ENCODE data around the gene TCF4. TPM values are rescaled to one million over a fixed set of nuclear protein-coding genes. Genes with fewer than 3 reads are reported as not detected.

TCF4 gene
- total and polyA plus RNA-seq, 2 of the 13 experiments (the other 11 are each of a cell fraction or from before 2014, with no cell fraction given) = not detected

DNA sequence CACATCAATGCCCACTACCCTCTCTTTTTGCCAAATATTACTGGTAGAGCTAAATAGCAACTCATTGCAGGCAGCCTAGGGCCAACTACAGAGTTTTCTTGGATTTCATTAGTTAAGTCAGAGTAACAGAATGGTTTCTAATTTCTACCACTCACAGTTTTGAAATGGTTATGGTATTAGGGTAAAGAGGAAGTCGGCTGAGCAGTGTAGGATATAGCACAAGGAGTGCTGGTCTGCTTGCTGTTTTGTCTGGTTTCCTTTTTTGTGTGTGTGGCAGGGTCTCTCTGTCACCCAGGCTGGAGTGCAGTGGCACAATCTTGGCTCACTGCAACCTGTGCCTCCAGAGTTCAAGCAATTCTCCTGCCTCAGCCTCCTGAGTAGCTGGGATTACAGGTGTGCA, 339.5 kb downstream of the TCF4 start:
- FAIRE-seq = no peak
- no peak for ATAC-seq
- Histone ChIP-seq H4K20me1 (ENCODE audit: insufficient read depth, low read length) (no peaks in the 10 kb centered on the region), H3K27me3 (ENCODE audit: control insufficient read depth in 1 of 2, insufficient read depth in 2 of 2, low read length in 2 of 2) (peaks cover 0 to 2% of the 10 kb centered on the region in 2 experiments; a peak in 1 of 5 replicates), H3K4me1 (ENCODE audit: insufficient read depth, low read length) (no peaks in the 10 kb centered on the region), H3K79me2 (ENCODE audit: insufficient read depth, low read length) (no peaks in the 10 kb centered on the region), H3K27ac (ENCODE audit: extremely low read length, insufficient read depth, low read length) (no peak overlapping the region), H3K4me2 (ENCODE audit: low read depth, low read length) (no peak overlapping the region), H3K36me3 (replicated peaks in 1 of 2; ENCODE audit: control insufficient read depth in 1 of 2, insufficient read depth in 2 of 2, low read length in 2 of 2) (no peaks in the 10 kb centered on the region), H3K9ac (ENCODE audit: insufficient read depth, low read depth, low read length) (no peak overlapping the region), H3K9me3 (ENCODE audit: low read length) (no peaks in the 10 kb centered on the region), H3K4me3 (replicated peaks in 1 of 3; ENCODE audit: insufficient read depth in 1 of 3, low read depth in 2 of 3, low read length in 3 of 3) (no peak overlapping the region), H2AFZ (ENCODE audit: low read length) (no peak overlapping the region)
- ChIA-PET POLR2A (no interaction called here), CTCF (ENCODE audit: low intra/inter-chr PET ratio, low total read pairs) (no interaction called here)
- intact Hi-C loops (cut with micrococcal nuclease; ENCODE audit: unreplicated experiment) = no loop called here
- 0% methylated on average over 1 of the region's 1 CpG for WGBS (ENCODE audit: low lambda C conversion rate)
- BruUV-seq (replicated peaks) = no TSS peak
- no peak for DNase-seq (ENCODE audit: low spot score)
- in situ Hi-C loops (cut with HindIII; ENCODE audit: extremely low pct_ligation_motif_present, low pct_unique_long_range_greater_than_20kb) = no loop called here
- TF ChIP-seq ZNF660 (CRISPR knock-in tag; IDR thresholded peaks at IDR 0.05; ENCODE audit: borderline replicate concordance, low read depth) = no peak
- TF ChIP-seq, protein P1, sequence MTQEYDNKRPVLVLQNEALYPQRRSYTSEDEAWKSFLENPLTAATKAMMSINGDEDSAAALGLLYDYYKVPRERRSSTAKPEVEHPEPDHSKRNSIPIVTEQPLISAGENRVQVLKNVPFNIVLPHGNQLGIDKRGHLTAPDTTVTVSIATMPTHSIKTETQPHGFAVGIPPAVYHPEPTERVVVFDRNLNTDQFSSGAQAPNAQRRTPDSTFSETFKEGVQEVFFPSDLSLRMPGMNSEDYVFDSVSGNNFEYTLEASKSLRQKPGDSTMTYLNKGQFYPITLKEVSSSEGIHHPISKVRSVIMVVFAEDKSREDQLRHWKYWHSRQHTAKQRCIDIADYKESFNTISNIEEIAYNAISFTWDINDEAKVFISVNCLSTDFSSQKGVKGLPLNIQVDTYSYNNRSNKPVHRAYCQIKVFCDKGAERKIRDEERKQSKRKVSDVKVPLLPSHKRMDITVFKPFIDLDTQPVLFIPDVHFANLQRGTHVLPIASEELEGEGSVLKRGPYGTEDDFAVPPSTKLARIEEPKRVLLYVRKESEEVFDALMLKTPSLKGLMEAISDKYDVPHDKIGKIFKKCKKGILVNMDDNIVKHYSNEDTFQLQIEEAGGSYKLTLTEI (CRISPR knock-in tag; conservative IDR thresholded peaks at IDR 0.05) = no peak
- TF ChIP-seq, protein P2, sequence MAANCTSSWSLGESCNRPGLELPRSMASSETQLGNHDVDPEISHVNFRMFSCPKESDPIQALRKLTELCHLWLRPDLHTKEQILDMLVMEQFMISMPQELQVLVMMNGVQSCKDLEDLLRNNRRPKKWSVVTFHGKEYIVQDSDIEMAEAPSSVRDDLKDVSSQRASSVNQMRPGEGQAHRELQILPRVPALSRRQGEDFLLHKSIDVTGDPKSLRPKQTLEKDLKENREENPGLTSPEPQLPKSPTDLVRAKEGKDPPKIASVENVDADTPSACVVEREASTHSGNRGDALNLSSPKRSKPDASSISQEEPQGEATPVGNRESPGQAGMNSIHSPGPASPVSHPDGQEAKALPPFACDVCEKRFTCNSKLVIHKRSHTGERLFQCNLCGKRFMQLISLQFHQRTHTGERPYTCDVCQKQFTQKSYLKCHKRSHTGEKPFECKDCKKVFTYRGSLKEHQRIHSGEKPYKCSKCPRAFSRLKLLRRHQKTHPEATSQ (CRISPR knock-in tag; IDR thresholded peaks at IDR 0.05; ENCODE audit: borderline replicate concordance) = no peak
- no peak for TF ChIP-seq NR2F6 (IDR thresholded peaks at IDR 0.05)
- no peak for TF ChIP-seq NR2F6 (CRISPR knock-in tag; IDR thresholded peaks at IDR 0.05)
- TF ChIP-seq GZF1 (CRISPR knock-in tag; IDR thresholded peaks at IDR 0.05) = no peak
- TF ChIP-seq, protein P3, sequence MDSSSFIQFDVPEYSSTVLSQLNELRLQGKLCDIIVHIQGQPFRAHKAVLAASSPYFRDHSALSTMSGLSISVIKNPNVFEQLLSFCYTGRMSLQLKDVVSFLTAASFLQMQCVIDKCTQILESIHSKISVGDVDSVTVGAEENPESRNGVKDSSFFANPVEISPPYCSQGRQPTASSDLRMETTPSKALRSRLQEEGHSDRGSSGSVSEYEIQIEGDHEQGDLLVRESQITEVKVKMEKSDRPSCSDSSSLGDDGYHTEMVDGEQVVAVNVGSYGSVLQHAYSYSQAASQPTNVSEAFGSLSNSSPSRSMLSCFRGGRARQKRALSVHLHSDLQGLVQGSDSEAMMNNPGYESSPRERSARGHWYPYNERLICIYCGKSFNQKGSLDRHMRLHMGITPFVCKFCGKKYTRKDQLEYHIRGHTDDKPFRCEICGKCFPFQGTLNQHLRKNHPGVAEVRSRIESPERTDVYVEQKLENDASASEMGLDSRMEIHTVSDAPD (CRISPR knock-in tag; IDR thresholded peaks at IDR 0.05) = no peak
- TF ChIP-seq, protein P4, sequence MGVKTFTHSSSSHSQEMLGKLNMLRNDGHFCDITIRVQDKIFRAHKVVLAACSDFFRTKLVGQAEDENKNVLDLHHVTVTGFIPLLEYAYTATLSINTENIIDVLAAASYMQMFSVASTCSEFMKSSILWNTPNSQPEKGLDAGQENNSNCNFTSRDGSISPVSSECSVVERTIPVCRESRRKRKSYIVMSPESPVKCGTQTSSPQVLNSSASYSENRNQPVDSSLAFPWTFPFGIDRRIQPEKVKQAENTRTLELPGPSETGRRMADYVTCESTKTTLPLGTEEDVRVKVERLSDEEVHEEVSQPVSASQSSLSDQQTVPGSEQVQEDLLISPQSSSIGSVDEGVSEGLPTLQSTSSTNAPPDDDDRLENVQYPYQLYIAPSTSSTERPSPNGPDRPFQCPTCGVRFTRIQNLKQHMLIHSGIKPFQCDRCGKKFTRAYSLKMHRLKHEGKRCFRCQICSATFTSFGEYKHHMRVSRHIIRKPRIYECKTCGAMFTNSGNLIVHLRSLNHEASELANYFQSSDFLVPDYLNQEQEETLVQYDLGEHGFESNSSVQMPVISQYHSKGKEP (CRISPR knock-in tag; IDR thresholded peaks at IDR 0.05) = no peak
- TF ChIP-seq, protein P5, sequence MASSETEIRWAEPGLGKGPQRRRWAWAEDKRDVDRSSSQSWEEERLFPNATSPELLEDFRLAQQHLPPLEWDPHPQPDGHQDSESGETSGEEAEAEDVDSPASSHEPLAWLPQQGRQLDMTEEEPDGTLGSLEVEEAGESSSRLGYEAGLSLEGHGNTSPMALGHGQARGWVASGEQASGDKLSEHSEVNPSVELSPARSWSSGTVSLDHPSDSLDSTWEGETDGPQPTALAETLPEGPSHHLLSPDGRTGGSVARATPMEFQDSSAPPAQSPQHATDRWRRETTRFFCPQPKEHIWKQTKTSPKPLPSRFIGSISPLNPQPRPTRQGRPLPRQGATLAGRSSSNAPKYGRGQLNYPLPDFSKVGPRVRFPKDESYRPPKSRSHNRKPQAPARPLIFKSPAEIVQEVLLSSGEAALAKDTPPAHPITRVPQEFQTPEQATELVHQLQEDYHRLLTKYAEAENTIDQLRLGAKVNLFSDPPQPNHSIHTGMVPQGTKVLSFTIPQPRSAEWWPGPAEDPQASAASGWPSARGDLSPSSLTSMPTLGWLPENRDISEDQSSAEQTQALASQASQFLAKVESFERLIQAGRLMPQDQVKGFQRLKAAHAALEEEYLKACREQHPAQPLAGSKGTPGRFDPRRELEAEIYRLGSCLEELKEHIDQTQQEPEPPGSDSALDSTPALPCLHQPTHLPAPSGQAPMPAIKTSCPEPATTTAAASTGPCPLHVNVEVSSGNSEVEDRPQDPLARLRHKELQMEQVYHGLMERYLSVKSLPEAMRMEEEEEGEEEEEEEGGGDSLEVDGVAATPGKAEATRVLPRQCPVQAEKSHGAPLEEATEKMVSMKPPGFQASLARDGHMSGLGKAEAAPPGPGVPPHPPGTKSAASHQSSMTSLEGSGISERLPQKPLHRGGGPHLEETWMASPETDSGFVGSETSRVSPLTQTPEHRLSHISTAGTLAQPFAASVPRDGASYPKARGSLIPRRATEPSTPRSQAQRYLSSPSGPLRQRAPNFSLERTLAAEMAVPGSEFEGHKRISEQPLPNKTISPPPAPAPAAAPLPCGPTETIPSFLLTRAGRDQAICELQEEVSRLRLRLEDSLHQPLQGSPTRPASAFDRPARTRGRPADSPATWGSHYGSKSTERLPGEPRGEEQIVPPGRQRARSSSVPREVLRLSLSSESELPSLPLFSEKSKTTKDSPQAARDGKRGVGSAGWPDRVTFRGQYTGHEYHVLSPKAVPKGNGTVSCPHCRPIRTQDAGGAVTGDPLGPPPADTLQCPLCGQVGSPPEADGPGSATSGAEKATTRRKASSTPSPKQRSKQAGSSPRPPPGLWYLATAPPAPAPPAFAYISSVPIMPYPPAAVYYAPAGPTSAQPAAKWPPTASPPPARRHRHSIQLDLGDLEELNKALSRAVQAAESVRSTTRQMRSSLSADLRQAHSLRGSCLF (CRISPR knock-in tag; IDR thresholded peaks at IDR 0.05; ENCODE audit: borderline replicate concordance) = no peak
- no peak for TF ChIP-seq CCAR2 (optimal IDR thresholded peaks at IDR 0.05; ENCODE audit: low read depth, low read length)
- no peak for TF ChIP-seq FOSL2 (CRISPR knock-in tag; IDR thresholded peaks at IDR 0.05)
- TF ChIP-seq ZNF563 (CRISPR knock-in tag; IDR thresholded peaks at IDR 0.05) = no peak
- no peak for TF ChIP-seq ZFP82 (CRISPR knock-in tag; IDR thresholded peaks at IDR 0.05; ENCODE audit: borderline replicate concordance)
- no peak for TF ChIP-seq ZNF891 (CRISPR knock-in tag; IDR thresholded peaks at IDR 0.05)
- TF ChIP-seq BHLHE40 (IDR thresholded peaks at IDR 0.05; ENCODE audit: low read length) = no peak

Measured in HepG2 (cell line).